GM21529 (cell line): ENCODE data around the gene RGS14.

Experiments
- ATAC-seq: cut with Tn5 transposase; IDR thresholded peaks from one replicate; pipeline ENCODE4 v1.9.1; 2021; ENCODE audit not compliant: unreplicated experiment

The RGS14 gene, protein sequence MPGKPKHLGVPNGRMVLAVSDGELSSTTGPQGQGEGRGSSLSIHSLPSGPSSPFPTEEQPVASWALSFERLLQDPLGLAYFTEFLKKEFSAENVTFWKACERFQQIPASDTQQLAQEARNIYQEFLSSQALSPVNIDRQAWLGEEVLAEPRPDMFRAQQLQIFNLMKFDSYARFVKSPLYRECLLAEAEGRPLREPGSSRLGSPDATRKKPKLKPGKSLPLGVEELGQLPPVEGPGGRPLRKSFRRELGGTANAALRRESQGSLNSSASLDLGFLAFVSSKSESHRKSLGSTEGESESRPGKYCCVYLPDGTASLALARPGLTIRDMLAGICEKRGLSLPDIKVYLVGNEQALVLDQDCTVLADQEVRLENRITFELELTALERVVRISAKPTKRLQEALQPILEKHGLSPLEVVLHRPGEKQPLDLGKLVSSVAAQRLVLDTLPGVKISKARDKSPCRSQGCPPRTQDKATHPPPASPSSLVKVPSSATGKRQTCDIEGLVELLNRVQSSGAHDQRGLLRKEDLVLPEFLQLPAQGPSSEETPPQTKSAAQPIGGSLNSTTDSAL

DNA sequence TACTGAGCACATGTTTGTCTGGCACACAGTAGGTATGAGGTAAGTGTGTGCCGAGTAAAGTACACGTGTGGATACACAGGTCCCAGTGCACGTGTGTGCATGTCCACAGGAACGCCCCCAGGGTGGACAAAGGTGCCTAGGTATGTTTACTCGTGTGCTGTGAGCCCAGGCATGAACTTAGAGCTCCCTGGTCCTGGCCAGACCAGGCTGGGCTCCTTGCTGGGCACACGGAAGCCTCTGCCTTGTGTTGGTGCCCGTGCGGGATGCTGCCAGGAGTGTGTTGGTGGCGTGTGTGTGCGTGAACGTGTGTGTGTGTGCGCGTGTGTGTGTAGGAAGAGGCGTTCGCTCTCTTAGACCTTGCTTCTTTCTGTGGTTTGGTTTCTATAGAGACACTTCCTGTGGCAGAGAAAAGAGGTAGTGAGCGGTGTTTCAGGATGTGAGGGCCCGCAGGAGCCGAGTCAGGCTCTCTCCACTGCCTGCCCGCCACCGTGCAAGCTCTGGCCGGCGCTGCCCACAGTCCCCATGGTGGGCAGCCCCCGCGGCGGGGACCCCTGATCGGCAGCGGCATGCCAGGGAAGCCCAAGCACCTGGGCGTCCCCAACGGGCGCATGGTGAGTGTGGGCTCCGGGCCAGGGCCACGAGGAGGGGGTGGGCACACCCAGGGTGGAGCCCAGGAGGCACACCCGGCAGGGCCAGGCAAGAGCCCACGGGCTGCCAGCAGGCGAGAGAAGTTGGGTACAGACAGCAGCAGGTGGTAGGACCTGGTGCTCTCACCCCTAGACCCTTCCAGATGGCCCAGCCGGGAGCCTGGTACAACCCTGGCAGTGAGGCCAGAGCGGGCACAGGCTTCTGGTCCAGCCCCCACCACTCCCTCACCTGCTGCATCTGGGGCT lies at the start of gene RGS14:
RGS14 (plus strand) TSS at position 466 of the 893 bp plus-strand sequence; CDS start at position 567, 101 bp downstream.
- peak; percentile 93 for ATAC-seq

DNA sequence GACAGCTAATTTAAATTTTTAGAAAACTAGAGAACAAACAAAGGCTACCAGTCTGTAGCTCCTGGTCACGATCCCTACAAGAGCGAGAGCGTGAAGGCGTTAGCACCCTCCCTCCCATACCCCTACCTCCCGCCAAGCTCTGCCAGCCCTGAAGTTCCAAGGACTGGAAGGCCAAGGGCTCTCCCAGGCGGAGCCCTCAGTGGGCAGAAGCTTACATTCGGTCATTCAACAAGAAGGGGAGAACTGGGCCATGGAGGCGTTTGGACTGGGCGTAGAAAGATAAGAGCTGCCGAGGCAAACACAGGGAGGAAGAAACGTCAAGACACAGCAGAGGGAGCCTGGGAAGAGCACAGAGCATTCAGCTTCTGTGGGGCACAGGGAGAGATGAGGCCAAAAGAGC lies 49.0 kb upstream of the RGS14 start:
- ATAC-seq = no peak

DNA sequence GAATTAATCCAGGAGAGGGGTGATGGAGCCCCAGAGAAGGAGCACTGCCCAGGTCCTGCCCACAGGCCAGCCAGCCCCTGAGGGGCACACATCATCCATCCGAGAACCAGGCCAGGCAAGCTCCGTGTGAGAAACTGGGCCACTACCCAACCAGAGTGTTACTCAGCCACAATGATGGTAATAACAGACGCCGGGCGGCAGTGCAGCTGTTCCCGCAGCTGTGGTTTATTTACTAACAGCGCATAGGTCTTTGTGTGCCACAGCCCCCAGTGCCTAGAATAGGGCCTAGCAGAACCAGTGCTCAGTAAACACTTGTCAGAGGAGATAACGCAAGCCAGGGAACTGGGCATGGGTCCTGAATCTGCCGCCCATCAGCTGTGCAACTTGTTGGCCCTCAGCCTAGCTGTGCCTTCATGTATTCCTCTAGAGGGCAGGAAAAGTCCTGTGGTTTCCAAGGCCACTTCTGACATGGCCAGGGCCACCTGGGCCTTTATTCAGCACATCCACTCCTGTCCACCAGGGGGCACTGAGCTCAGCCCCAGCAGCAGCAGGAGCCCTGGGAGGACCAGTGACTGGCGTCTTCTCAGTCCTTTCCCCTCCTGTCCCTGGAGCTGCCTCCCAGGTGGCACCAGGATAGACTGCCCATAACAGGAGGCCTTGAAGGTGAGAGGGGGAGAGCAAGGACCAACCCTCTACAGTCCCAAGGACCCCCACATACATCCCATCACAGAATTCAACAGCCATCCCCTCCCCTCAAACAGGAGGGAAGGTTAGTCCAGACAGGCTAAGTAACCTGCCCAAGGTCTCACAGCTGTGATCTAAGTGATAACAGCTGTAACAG lies 48.2 kb upstream of the RGS14 start:
- no peak for ATAC-seq

DNA sequence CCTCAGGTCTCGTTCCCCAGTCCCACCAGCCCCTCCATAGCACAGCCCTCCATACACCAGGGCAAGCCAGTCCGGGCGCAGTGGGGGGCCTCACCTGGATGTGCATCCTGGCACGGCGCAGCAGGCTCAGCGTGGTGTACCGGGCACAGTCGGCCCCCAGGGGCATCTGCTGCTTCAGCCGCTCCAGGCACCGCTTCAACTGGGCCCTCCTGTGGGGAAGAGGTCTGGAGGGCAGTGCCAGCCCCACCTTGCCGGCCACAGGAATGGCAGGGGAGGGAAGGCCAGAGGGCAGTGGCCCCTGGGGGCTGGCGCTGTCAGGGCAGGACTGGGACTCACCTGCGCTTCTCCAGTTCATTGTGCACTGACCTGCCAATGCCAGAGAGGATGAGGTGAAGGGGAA lies 47.4 kb upstream of the RGS14 start:
- no peak for ATAC-seq

DNA sequence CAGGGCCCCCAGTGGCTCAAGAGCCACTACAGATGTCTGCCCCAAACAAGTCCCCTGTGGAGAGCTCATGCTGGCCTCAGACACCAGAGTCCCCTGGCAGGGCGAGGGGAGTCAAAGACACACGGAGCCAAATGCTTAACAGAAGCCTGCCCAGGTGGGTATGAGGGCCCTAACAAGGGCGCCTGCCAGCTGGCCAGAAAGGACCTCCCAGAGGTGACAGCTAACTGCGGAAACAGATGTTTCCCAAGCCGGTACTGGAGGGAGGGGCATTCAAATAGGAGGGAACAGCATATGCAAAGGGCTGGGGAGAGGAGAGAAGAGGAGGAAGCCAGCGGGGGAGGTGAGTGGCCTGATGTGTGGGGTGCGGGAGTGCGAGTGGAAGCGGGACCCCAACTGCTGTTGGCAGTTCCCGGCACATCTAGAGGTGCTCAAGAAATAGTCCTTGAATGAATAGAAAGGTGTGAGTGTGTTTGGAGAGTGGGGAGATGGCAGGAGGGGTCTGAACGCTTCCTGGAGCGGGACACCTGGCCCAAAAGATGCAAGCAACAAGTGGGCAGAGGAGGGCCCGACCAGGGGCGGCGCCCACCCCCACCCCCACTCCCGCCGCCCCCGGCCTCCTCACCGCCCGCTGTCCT lies 46.9 kb upstream of the RGS14 start:
- peak; percentile 20 for ATAC-seq

DNA sequence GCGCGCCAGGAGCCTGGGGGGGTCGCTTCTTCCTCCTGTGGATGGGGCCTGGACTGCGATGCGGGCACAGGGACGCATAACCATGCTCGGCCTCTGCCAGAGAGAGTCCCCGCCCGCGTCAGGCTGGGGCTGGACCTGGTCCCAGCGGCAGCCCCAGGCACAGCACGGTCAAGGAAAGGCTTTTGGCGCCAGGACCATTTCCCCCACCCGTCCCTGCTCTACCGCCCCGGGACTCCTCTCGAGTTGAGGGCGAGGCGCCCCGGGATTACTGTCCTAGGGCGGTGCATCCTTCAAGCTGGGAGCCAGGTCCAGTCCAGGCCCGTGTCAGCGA lies 46.4 kb upstream of the RGS14 start:
- ATAC-seq = peak; percentile 1

DNA sequence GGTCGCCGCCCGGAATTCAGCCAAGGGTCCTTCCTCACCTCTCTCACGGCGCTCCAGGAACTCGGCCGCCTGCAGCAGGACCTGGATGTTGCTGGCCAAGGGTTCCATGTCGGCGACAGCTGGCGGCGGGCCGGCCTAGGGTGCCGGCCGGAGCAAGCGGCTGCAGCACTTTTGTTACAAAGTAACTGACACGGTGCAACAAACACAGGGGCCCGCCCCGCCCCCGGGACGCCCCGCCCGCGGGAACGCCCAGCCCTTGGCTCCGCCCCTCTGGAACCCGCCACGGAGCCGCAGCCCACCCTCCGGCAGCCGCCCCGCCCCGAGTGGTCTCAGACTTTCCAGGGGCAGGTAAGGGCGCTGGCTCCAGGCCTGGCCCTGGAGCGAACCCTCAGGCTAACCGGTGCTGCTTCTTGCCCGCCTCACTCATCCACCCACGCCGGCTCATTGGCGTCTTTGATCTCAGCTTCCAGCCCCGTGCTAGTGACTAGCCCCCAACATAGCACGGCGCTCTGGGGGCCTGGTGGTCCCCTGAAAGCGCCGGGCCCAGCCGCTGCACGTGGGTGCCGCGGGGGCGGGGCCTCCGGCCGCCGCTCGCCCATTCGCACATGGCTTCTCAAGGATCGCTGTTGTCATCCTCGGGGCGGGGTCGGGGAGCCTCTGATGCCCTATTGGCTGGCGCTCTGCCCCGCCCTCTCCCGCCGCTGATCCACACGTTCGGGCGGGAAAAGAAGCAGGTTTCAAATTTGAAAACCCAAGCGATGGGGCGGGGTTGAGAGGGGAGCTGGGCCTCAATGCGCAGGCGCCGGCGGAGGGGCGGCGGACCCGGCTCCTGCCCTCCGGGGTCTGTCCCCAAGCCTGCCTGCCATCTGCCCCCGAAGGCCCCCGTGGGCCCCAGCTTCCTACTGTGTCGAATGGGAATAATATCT lies 45.7 kb upstream of the RGS14 start, which contains the start of gene MXD3:
MXD3 (minus strand) TSS at position 176 of the 926 bp plus-strand sequence; CDS start at position 108, 68 bp downstream.
- peak; percentile 79 for ATAC-seq

DNA sequence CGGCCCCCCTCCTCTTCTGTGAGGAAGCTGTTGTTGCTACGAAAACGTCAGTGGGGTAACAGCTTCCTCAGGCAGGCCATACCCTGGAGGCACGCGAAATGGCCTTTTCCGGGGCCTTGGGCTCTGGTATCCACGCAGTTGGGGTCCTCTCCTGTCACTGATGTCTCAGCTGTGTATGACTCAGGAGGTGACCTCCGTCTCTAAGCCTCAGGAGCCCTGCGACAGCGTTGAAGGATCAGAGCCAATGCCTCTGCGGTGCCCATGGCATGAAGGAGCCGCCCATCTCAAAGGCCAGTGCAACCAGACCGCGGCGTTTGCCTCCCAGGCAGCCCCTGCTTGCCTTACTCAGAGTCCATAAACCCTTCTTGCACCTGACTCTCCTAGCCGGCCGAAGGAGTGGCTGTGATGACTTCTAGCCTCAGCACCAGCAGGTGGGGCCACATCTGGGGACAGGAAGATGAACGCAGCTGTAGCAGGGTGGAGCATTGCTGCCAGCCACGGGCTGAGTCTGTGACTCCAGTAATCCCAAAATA lies 45.0 kb upstream of the RGS14 start:
- peak; percentile 28 for ATAC-seq

DNA sequence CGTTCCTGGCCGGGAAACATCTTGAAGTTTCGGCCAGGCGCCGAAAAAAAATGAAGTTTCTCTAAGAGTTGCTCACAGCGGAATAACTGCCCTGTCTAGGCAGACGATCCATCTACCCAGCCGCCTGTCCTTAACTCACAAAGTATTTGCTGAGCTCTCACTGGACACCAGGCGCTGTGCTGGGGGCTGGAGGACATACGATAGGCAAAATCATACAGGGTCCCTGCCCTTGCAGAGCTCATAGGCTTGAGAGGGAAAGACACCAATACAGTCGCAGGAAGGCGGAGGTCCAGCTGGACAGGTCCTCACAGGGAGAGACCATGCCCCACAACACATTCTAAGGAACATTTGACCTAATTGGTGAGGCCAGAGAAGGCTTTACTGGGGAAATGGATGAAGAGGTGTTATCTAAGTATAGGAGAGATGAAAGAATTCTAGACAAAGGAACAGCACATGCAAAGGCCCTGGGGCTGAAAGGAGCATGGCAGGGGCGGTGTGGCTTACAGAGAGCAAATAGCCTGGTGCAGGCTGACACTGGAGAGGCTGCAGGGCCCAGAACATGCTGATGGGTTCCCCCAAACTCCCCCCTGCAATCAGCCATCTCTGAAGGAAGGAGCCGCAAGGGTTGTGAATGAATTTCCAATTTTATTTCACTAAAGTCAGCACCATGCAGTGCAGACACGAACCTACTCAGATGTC lies 44.0 kb upstream of the RGS14 start:
- ATAC-seq = no peak

DNA sequence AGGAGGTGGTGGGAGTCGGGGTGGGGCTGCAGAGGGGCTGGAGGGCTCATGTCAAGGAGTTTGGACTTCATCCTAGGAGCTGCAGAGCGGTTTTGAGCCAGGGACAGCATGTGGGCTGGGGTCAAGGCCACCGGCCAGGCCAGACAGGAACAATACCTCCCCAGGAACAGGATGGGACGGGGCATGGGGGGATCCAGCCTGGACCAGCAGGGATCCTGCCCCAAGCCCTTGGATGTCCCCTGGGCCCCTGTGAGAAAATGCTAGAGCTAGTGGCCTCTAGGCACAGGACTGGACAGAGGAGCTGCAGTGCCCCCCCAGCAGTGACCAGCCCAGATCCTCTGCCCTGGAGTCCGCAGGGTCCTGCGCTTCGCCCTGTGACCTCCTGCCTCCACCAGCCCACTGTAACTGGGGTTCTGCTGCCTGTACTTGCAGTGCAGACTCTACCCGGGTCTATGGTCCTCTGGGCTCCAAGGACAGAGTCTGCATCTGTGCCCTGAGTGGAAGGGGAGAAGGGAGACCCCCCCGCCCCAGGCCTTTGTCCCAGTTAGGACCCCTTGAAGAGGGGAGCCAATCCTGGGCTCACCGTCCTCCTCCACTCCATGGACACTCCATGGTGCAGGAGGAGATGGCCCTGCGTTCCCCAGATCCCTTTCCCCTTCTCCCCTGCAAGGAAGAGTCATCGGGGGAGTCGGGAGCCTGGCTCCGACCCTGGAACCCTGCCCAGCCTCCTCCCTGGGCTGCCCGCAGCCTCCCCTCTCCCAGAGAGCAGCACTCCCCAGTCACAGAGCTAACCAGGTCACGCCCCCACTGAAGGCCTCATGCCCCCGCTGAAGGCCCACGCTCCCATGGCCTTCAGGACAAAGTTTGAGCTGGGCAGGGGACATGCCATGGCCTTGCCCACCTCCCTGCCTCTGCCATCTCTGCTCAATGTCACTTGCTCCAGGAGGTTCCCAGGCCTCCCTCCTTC lies 43.1 kb upstream of the RGS14 start:
- no peak for ATAC-seq

DNA sequence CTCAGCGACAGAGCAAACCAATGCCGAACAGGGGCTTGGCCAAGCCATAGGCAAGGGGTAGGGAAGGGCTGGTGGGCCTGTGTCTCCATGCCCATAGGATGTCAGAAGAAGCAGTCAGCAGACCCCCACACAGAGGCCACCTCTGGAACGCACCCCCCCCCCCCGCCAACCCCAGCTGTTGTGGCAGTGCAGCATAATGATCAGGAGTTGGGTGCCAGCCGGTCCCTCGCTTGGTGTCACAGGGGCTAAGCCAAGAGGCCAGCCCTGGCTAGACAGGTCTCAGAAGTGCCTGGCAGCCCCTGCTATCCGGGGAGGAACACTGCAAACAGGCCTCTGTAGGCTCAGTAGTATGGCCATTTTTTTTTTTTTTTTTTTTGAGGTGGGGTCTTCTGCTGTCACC lies 42.3 kb upstream of the RGS14 start:
- no peak for ATAC-seq

DNA sequence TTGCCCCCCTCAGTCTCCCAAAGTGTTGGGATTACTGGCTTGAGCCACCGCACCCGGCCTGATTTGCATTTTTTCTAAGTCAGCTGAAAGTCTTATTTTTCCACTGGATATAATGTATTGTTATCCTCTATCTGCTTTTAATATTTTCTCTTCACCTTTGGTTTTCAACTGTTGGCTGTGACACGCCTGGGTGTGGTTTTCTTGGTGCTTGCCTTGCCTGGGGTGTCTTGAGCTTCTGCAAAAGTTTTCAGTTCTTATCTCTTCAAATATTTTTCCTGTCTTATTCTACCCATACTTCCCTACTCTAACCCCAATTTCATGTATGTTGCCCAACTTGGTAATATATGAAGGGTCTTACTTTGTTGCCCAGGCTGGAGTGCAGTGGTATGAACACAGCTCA lies 41.7 kb upstream of the RGS14 start:
- no peak for ATAC-seq

DNA sequence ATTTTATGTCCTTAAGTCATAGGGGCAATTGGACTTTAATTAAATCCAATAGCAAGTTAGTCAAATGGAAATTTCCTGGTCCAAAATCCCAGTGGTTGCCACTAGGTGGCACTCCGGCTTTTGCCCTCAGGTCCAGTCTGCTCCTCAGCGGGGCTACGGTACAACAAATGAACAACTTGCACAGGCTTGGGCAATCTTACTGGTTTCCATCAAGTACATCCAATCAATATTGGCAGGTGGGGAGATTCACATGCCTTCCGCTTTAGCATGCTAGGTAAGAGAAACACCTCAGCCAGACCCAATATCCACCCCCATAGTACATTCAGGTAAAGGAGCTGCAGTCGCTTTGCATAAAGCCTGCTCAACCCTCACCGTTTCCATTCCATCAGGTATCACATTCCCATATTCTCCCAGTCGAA lies 39.8 kb upstream of the RGS14 start:
- ATAC-seq = no peak

DNA sequence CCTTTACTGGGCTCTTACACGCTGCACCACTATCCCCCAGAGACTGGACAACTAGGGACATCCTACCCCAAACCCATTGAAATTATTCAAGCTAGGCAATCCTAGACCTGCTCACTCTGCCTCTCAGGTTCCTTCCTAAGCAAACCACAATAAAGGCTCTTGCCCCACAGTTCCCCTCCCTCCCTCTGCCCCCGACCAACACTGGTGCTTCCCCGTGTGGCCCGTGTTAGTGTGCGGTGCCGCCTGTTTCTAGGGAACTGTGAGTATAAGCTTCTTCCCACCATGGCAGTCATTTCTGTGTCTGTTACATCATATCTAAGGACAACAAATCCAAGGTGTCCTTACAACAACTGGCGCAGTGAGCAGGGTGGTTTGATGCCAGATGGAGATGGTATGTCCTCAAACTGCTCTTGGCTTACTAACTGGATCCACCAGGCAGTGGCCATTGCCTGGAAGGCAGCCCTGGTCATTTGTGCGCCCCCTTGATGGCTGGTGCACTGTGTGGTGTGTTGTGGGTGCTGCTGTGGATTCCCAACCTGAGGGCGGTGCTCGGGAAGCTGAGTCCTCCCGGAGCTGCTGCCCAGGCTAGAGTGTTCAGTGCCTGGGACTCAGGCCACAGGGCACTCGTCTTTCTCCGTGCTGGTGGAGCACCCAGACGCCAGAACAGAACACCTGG lies 37.7 kb upstream of the RGS14 start:
- no peak for ATAC-seq

DNA sequence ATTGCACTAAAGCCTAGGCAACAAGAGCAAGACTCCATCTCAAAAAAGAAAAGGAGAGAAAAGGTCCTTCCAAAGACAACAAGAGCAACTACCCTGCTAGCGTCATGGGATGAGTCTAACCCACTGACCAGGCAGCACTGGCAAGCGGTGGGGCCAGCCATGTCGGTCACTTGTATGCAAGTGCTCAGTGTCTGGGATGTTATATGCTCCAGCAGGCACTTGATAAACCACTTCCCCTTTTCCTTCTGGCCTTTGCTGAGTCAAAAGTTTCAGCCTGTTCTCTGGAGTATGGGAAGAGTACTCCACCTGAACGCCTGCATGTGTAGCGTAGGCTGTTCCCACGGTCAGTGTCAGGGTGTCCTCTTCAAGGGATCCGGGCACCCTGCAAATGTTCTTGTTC lies 36.8 kb upstream of the RGS14 start:
- no peak for ATAC-seq

DNA sequence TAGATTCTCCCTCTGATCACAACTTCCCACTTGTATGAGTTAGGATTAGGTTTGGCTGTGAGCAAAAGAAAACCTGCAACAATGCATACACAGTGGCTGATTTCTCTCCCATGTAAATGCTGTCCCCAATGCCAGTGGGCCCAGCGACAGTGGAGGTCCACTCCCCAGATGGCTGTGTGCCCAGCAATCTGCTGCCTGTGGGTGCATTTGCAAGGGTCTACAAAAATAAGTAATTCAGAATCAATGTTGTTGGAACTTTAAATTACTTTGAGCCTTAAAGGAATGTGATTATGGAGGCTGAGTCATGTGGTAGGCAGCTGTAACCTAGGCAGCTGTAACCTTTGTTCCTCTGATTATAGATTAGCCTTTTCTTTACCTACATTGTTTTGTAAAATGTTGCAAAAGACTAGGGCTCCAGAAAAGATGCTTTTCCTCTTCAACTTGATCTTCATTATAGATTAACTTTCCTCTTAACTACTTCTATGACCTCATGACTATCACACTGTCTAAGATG lies 31.8 kb upstream of the RGS14 start:
- ATAC-seq = no peak
